Measurements from ENCODE around the gene TLR7. TPM values are rescaled to one million over a fixed set of nuclear protein-coding genes. Genes with fewer than 3 reads are reported as not detected.

The TLR7 gene
- total and polyA plus RNA-seq, 10 of the 15 experiments (the other 5 are each of a cell fraction or from before 2014, with no cell fraction given): 12.0 to 44.4 (median 22.6) TPM

DNA sequence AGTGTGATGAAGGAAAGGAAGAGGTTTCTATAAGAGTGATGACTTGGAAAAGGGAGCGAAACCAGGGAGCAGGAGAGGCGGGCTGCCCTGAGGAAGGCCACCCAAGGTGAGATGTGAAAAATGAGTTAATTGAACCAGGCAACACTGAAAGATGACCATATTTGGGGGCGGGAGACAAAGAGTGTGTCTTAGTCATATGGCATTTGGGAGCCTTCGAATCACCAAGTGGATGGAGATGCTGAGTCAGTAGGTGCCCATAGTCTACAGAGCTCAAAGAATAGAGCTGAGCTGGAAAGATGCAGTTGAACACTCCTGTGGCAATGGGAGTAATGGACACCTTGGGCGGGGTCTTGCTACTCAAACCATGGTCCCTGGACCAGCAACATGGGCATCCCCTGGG, 31.2 kb downstream of the TLR7 start (continued):
- TF ChIP-seq, protein P1, sequence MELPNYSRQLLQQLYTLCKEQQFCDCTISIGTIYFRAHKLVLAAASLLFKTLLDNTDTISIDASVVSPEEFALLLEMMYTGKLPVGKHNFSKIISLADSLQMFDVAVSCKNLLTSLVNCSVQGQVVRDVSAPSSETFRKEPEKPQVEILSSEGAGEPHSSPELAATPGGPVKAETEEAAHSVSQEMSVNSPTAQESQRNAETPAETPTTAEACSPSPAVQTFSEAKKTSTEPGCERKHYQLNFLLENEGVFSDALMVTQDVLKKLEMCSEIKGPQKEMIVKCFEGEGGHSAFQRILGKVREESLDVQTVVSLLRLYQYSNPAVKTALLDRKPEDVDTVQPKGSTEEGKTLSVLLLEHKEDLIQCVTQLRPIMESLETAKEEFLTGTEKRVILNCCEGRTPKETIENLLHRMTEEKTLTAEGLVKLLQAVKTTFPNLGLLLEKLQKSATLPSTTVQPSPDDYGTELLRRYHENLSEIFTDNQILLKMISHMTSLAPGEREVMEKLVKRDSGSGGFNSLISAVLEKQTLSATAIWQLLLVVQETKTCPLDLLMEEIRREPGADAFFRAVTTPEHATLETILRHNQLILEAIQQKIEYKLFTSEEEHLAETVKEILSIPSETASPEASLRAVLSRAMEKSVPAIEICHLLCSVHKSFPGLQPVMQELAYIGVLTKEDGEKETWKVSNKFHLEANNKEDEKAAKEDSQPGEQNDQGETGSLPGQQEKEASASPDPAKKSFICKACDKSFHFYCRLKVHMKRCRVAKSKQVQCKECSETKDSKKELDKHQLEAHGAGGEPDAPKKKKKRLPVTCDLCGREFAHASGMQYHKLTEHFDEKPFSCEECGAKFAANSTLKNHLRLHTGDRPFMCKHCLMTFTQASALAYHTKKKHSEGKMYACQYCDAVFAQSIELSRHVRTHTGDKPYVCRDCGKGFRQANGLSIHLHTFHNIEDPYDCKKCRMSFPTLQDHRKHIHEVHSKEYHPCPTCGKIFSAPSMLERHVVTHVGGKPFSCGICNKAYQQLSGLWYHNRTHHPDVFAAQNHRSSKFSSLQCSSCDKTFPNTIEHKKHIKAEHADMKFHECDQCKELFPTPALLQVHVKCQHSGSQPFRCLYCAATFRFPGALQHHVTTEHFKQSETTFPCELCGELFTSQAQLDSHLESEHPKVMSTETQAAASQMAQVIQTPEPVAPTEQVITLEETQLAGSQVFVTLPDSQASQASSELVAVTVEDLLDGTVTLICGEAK (IDR thresholded peaks at IDR 0.05; ENCODE audit: borderline replicate concordance): no peak
- TF ChIP-seq CEBPB (IDR thresholded peaks at IDR 0.05; ENCODE audit: borderline replicate concordance in 1 of 2, low read depth in 2 of 2, low read length in 2 of 2): no peak

DNA sequence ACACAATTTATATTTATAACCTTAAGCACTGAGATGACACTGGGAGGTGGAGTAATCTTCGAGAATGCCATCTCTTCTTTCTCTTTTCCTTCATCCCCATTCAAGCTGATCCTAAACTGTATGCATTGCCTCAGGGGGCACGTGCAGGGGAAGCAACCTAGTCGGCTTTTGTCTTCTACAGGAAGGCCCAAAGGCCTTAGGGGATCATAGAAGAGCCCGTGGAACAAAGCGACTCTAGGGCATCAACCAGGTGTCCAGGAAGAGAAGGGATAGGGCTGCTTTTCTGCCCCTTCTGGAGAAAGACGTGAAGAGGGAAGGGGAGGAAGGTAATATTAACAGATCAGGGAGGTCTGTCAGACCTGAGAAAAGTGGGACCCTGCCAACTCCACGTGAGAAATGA, 32.6 kb downstream of the TLR7 start:
- intact Hi-C loops (cut with micrococcal nuclease; ENCODE audit: unreplicated experiment): no loop called here
- Histone ChIP-seq H3K79me2 (ENCODE audit: control insufficient read depth, insufficient read depth, low read length) (no peaks in the 10 kb centered on the region), H3K27me3 (replicated peaks in 1 of 2; ENCODE audit: control insufficient read depth in 2 of 2, insufficient read depth in 2 of 2, low read length in 1 of 2) (no peaks in the 10 kb centered on the region), H3K4me2 (ENCODE audit: control insufficient read depth, insufficient read depth) (no peak overlapping the region), H4K20me1 (ENCODE audit: control insufficient read depth, insufficient read depth) (no peaks in the 10 kb centered on the region), H2AFZ (ENCODE audit: control insufficient read depth, low read depth, low read length) (no peak overlapping the region), H3K4me1 (ENCODE audit: control insufficient read depth, insufficient read depth, low read length) (no peaks in the 10 kb centered on the region), H3K36me3 (ENCODE audit: control insufficient read depth in 2 of 2, insufficient read depth in 2 of 2, low read length in 1 of 2) (no peaks in the 10 kb centered on the region), H3K27ac (ENCODE audit: control insufficient read depth, insufficient read depth) (no peak overlapping the region), H3K4me3 (no peak overlapping the region), H3K9ac (ENCODE audit: control insufficient read depth, insufficient read depth, low read length) (no peak overlapping the region), H3K9me3 (replicated peaks; ENCODE audit: control insufficient read depth, insufficient read depth, low read length) (no peaks in the 10 kb centered on the region)
- no peak for FAIRE-seq
- no peak for ATAC-seq
- BruUV-seq (replicated peaks): no TSS peak
- 36% methylated on average over 7 of the region's 7 CpGs for WGBS (ENCODE audit: insufficient coverage, insufficient replicate concordance, low lambda C conversion rate, missing lambda C conversion rate)
- ChIA-PET CTCF (interaction anchor here (0.8 to 16.0 kb wide), 10 partner anchors 9 to 588 kb away, joined by 3 to 431 read pairs (median 12); partner anchors contain the start of gene PRPS2), RAD21 (ENCODE audit: unreplicated experiment) (interaction anchor here (13.6 kb wide), 1 partner anchor 86 kb away, joined by 277 read pairs; no protein-coding TSS in a partner anchor), SMC1A (ENCODE audit: uncharacterized antibody, unreplicated experiment) (interaction anchor here (0.7 to 15.5 kb wide), 7 partner anchors 9 to 589 kb away, joined by 3 to 349 read pairs (median 6); no protein-coding TSS in a partner anchor), POLR2A (no interaction called here)
- in situ Hi-C loops (cut with MboI): loop anchor here (25.0 kb wide), 1 partner anchor 1988 kb away; no protein-coding TSS in a partner anchor
- TF ChIP-seq, protein P2, sequence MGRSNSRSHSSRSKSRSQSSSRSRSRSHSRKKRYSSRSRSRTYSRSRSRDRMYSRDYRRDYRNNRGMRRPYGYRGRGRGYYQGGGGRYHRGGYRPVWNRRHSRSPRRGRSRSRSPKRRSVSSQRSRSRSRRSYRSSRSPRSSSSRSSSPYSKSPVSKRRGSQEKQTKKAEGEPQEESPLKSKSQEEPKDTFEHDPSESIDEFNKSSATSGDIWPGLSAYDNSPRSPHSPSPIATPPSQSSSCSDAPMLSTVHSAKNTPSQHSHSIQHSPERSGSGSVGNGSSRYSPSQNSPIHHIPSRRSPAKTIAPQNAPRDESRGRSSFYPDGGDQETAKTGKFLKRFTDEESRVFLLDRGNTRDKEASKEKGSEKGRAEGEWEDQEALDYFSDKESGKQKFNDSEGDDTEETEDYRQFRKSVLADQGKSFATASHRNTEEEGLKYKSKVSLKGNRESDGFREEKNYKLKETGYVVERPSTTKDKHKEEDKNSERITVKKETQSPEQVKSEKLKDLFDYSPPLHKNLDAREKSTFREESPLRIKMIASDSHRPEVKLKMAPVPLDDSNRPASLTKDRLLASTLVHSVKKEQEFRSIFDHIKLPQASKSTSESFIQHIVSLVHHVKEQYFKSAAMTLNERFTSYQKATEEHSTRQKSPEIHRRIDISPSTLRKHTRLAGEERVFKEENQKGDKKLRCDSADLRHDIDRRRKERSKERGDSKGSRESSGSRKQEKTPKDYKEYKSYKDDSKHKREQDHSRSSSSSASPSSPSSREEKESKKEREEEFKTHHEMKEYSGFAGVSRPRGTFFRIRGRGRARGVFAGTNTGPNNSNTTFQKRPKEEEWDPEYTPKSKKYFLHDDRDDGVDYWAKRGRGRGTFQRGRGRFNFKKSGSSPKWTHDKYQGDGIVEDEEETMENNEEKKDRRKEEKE (IDR thresholded peaks at IDR 0.05): no peak
- TF ChIP-seq POLR2A (IDR thresholded peaks at IDR 0.05; ENCODE audit: low read depth, low read length) (no peak), NFYB (IDR thresholded peaks at IDR 0.05; ENCODE audit: insufficient read depth, low read depth, low read length) (no peak), RCOR1 (conservative IDR thresholded peaks at IDR 0.05; ENCODE audit: low read depth, low read length) (no peak), MTA2 (IDR thresholded peaks at IDR 0.05; ENCODE audit: low read depth) (no peak)
- TF ChIP-seq, protein P3, sequence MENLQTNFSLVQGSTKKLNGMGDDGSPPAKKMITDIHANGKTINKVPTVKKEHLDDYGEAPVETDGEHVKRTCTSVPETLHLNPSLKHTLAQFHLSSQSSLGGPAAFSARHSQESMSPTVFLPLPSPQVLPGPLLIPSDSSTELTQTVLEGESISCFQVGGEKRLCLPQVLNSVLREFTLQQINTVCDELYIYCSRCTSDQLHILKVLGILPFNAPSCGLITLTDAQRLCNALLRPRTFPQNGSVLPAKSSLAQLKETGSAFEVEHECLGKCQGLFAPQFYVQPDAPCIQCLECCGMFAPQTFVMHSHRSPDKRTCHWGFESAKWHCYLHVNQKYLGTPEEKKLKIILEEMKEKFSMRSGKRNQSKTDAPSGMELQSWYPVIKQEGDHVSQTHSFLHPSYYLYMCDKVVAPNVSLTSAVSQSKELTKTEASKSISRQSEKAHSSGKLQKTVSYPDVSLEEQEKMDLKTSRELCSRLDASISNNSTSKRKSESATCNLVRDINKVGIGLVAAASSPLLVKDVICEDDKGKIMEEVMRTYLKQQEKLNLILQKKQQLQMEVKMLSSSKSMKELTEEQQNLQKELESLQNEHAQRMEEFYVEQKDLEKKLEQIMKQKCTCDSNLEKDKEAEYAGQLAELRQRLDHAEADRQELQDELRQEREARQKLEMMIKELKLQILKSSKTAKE (IDR thresholded peaks at IDR 0.05; ENCODE audit: low read depth, poor library complexity, severe bottlenecking): no peak
- no peak for DNase-seq (ENCODE audit: low read depth, low spot score)

All from GM12878 (cell line).